ENCODE results near the gene MALSU1.

The MALSU1 gene

GRCh38 chr7:23346316-23346715 is 47.2 kb downstream of the MALSU1 start:
- Histone ChIP-seq H3K4me3 (ENCODE audit: low read depth, low read length, poor library complexity, severe bottlenecking) (no peak overlapping the region), H3K9ac (ENCODE audit: low read length) (0 out of 2 replicates have a peak overlapping the region, but pooled peaks have one; percentile 2), H3K9me2 (ENCODE audit: low read depth, low read length) (no peaks in the 10 kb centered on the region), H3K27me3 (ENCODE audit: insufficient read depth, low read length) (no peaks in the 10 kb centered on the region), H3K9me3 (ENCODE audit: low read length) (no peaks in the 10 kb centered on the region), H3K4me1 (ENCODE audit: insufficient read depth, low read length, severe bottlenecking) (peaks cover 8% of the 10 kb centered on the region), H3K27ac (ENCODE audit: low read depth, low read length, poor library complexity, severe bottlenecking) (peak overlapping the region; percentile 27), H3K79me2 (ENCODE audit: insufficient read depth, low read length) (no peaks in the 10 kb centered on the region), H3K4me2 (ENCODE audit: low read length) (peak overlapping the region; percentile 35; the same call in 1 of the 2 replicates), H4K20me1 (ENCODE audit: insufficient read depth, low read length) (no peaks in the 10 kb centered on the region), H3F3A (ENCODE audit: insufficient read depth, low read length) (no peaks in the 10 kb centered on the region), H2AFZ (ENCODE audit: low read length) (no peak overlapping the region), H3K36me3 (ENCODE audit: insufficient read depth, low read length) (peaks cover 87% of the 10 kb centered on the region)
- TF ChIP-seq, protein P1, sequence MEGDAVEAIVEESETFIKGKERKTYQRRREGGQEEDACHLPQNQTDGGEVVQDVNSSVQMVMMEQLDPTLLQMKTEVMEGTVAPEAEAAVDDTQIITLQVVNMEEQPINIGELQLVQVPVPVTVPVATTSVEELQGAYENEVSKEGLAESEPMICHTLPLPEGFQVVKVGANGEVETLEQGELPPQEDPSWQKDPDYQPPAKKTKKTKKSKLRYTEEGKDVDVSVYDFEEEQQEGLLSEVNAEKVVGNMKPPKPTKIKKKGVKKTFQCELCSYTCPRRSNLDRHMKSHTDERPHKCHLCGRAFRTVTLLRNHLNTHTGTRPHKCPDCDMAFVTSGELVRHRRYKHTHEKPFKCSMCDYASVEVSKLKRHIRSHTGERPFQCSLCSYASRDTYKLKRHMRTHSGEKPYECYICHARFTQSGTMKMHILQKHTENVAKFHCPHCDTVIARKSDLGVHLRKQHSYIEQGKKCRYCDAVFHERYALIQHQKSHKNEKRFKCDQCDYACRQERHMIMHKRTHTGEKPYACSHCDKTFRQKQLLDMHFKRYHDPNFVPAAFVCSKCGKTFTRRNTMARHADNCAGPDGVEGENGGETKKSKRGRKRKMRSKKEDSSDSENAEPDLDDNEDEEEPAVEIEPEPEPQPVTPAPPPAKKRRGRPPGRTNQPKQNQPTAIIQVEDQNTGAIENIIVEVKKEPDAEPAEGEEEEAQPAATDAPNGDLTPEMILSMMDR (IDR thresholded peaks at IDR 0.05; ENCODE audit: low read length): no peak
- no peak for TF ChIP-seq EZH2 (IDR thresholded peaks at IDR 0.05; ENCODE audit: borderline replicate concordance, low read length)

- Histone ChIP-seq H3K9me3 (ENCODE audit: low read length) (no peaks in the 10 kb centered on the region), H3K4me3 (ENCODE audit: low read depth, low read length, poor library complexity, severe bottlenecking) (no peak overlapping the region), H3K27ac (ENCODE audit: low read depth, low read length, poor library complexity, severe bottlenecking) (no peak overlapping the region), H3F3A (ENCODE audit: insufficient read depth, low read length) (no peaks in the 10 kb centered on the region), H3K27me3 (ENCODE audit: insufficient read depth, low read length) (no peaks in the 10 kb centered on the region), H3K79me2 (ENCODE audit: insufficient read depth, low read length) (no peaks in the 10 kb centered on the region), H3K4me1 (ENCODE audit: insufficient read depth, low read length, severe bottlenecking) (peaks cover 8% of the 10 kb centered on the region), H3K9ac (ENCODE audit: low read length) (no peak overlapping the region), H3K36me3 (ENCODE audit: insufficient read depth, low read length) (peaks cover 80% of the 10 kb centered on the region), H2AFZ (ENCODE audit: low read length) (no peak overlapping the region), H4K20me1 (ENCODE audit: insufficient read depth, low read length) (no peaks in the 10 kb centered on the region), H3K4me2 (ENCODE audit: low read length) (no peak overlapping the region), H3K9me2 (ENCODE audit: low read depth, low read length) (no peaks in the 10 kb centered on the region)
- TF ChIP-seq EZH2 (IDR thresholded peaks at IDR 0.05; ENCODE audit: borderline replicate concordance, low read length): no peak
- TF ChIP-seq, protein P1 (IDR thresholded peaks at IDR 0.05; ENCODE audit: low read length): no peak
Measured at GRCh38 chr7:23347033-23347681, 48.0 kb downstream of the MALSU1 start.

DNA sequence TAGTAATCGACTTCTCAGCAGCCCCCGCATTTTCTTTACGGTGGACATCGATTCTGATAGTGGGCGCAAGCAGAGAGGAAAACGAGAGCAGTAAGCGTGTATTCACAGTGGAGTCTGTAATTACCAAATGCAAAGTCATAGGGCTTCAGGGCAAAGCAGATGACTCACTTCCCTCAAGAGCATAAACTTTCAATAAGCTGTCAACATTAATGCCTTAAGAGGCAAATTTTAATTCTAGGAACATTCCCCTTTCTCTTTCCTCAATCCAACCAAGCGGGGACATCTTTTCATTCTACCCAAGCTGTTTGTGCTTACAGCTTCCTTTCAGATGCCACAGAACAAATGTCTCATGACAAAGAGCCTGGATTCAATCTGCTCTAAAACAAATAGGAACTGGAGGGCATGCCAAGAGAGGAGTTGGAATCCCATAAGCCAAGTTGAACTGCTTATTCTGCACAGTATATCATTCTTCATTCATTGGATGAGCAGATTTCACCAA is 48.6 kb downstream of the MALSU1 start:
- Histone ChIP-seq H3F3A (ENCODE audit: insufficient read depth, low read length) (no peaks in the 10 kb centered on the region), H3K4me1 (ENCODE audit: insufficient read depth, low read length, severe bottlenecking) (peaks cover 12% of the 10 kb centered on the region), H4K20me1 (ENCODE audit: insufficient read depth, low read length) (no peaks in the 10 kb centered on the region), H3K9me3 (ENCODE audit: low read length) (no peaks in the 10 kb centered on the region), H3K36me3 (ENCODE audit: insufficient read depth, low read length) (peaks cover 74% of the 10 kb centered on the region), H2AFZ (ENCODE audit: low read length) (no peak overlapping the region), H3K9ac (ENCODE audit: low read length) (no peak overlapping the region), H3K4me3 (ENCODE audit: low read depth, low read length, poor library complexity, severe bottlenecking) (no peak overlapping the region), H3K27me3 (ENCODE audit: insufficient read depth, low read length) (no peaks in the 10 kb centered on the region), H3K4me2 (ENCODE audit: low read length) (no peak overlapping the region), H3K9me2 (ENCODE audit: low read depth, low read length) (no peaks in the 10 kb centered on the region), H3K27ac (ENCODE audit: low read depth, low read length, poor library complexity, severe bottlenecking) (no peak overlapping the region), H3K79me2 (ENCODE audit: insufficient read depth, low read length) (no peaks in the 10 kb centered on the region)
- TF ChIP-seq, protein P1 (IDR thresholded peaks at IDR 0.05; ENCODE audit: low read length): no peak
- TF ChIP-seq EZH2 (IDR thresholded peaks at IDR 0.05; ENCODE audit: borderline replicate concordance, low read length): no peak
